ENCODE results near the gene STRN4. TPM values are rescaled to one million over a fixed set of nuclear protein-coding genes. Genes with fewer than 3 reads are reported as not detected.

Gene STRN4, protein sequence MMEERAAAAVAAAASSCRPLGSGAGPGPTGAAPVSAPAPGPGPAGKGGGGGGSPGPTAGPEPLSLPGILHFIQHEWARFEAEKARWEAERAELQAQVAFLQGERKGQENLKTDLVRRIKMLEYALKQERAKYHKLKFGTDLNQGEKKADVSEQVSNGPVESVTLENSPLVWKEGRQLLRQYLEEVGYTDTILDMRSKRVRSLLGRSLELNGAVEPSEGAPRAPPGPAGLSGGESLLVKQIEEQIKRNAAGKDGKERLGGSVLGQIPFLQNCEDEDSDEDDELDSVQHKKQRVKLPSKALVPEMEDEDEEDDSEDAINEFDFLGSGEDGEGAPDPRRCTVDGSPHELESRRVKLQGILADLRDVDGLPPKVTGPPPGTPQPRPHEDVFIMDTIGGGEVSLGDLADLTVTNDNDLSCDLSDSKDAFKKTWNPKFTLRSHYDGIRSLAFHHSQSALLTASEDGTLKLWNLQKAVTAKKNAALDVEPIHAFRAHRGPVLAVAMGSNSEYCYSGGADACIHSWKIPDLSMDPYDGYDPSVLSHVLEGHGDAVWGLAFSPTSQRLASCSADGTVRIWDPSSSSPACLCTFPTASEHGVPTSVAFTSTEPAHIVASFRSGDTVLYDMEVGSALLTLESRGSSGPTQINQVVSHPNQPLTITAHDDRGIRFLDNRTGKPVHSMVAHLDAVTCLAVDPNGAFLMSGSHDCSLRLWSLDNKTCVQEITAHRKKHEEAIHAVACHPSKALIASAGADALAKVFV
- 101 and 107 TPM in 2 replicates for total RNA-seq

GRCh38 chr19:46746281-46747057 lies at the start of gene STRN4:
TSS of gene STRN4 (minus strand) at chr19:46746450. CDS start at chr19:46746430, 20 bp downstream.
- intact Hi-C loops (cut with micrococcal nuclease): loop anchor here (5.0 kb wide), 1 partner anchor 34 kb away; no protein-coding TSS in a partner anchor
- Mint-ChIP-seq H3K9me3 (no peaks in the 10 kb centered on the region), H3K4me3 (peak within 1 kb of the TSS; percentile 93), H3K27ac (peak within 1 kb of the TSS; percentile 91), H3K4me1 (peaks cover 34% of the 10 kb centered on the region), H3K36me3 (ENCODE audit: low read depth) (peaks cover 12% of the 10 kb centered on the region), H3K27me3 (no peaks in the 10 kb centered on the region)
- peak; percentile 87 for DNase-seq

- no peaks in the 10 kb centered on the region for H3K27me3 Mint-ChIP-seq
- peaks cover 4% of the 10 kb centered on the region for H3K36me3 Mint-ChIP-seq (ENCODE audit: low read depth)
- H3K4me1 Mint-ChIP-seq: peaks cover 28% of the 10 kb centered on the region
- H3K4me3 Mint-ChIP-seq: peak overlapping the region; percentile 57
- intact Hi-C loops (cut with micrococcal nuclease): no loop called here
- DNase-seq: peak; percentile 87
- H3K27ac Mint-ChIP-seq: peak overlapping the region; percentile 56
- H3K9me3 Mint-ChIP-seq: no peaks in the 10 kb centered on the region
These were observed 45.7 kb upstream of the STRN4 start for GRCh38 chr19:46791944-46792343.

DNA sequence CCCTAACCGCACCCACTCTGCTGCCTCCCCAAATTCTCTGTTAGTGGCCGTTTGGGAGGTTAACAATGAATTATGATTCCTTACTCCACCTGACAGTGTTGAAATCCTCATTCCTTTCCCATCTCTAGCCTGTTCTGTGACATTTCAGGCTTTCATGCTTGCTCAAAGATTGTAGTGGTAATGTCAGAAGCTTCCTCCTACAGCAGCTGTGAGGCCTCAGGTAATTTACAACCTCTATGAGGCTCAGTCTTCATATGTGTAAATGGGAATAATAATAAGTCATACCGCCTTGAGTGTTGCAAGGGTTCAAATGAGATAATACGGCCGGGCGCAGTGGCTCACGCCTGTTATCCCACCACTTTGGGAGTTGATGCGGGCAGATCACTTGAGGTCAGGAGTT lies 43.1 kb upstream of the STRN4 start:
- DNase-seq: no peak
- Mint-ChIP-seq H3K27me3 (no peaks in the 10 kb centered on the region), H3K9me3 (no peaks in the 10 kb centered on the region), H3K27ac (no peak overlapping the region), H3K36me3 (ENCODE audit: low read depth) (peaks cover 30% of the 10 kb centered on the region), H3K4me3 (no peak overlapping the region), H3K4me1 (peaks cover 44% of the 10 kb centered on the region)
- intact Hi-C loops (cut with micrococcal nuclease): loop anchor here (5.0 to 10.0 kb wide), 3 partner anchors 165 to 485 kb away; partner anchors contain the start of genes INAFM1 and ZC3H4

- no peaks in the 10 kb centered on the region for H3K9me3 Mint-ChIP-seq
- H3K27me3 Mint-ChIP-seq: no peaks in the 10 kb centered on the region
- peaks cover 34% of the 10 kb centered on the region for H3K36me3 Mint-ChIP-seq (ENCODE audit: low read depth)
- peaks cover 49% of the 10 kb centered on the region for H3K4me1 Mint-ChIP-seq
- peak overlapping the region; percentile 25 for H3K27ac Mint-ChIP-seq
- intact Hi-C loops (cut with micrococcal nuclease): loop anchor here (5.0 to 10.0 kb wide), 3 partner anchors 166 to 486 kb away; partner anchors contain the start of genes INAFM1 and ZC3H4
- DNase-seq: no peak
- H3K4me3 Mint-ChIP-seq: peak overlapping the region; percentile 94
These were observed 42.7 kb upstream of the STRN4 start for GRCh38 chr19:46788968-46789338.

GRCh38 chr19:46788262-46788967 lies 42.2 kb upstream of the STRN4 start, which contains the start of gene SLC1A5:
TSS of gene SLC1A5 (minus strand) at chr19:46788594. CDS start at chr19:46787965, 629 bp downstream.
- H3K9me3 Mint-ChIP-seq: no peaks in the 10 kb centered on the region
- no peaks in the 10 kb centered on the region for H3K27me3 Mint-ChIP-seq
- peak; percentile 99 for DNase-seq
- H3K4me3 Mint-ChIP-seq: peak within 1 kb of the TSS; percentile 94
- peaks cover 39% of the 10 kb centered on the region for H3K36me3 Mint-ChIP-seq (ENCODE audit: low read depth)
- H3K27ac Mint-ChIP-seq: peak within 1 kb of the TSS; percentile 93
- intact Hi-C loops (cut with micrococcal nuclease): loop anchor here (5.0 to 10.0 kb wide), 3 partner anchors 166 to 486 kb away; partner anchors contain the start of genes INAFM1 and ZC3H4
- peaks cover 54% of the 10 kb centered on the region for H3K4me1 Mint-ChIP-seq

DNA sequence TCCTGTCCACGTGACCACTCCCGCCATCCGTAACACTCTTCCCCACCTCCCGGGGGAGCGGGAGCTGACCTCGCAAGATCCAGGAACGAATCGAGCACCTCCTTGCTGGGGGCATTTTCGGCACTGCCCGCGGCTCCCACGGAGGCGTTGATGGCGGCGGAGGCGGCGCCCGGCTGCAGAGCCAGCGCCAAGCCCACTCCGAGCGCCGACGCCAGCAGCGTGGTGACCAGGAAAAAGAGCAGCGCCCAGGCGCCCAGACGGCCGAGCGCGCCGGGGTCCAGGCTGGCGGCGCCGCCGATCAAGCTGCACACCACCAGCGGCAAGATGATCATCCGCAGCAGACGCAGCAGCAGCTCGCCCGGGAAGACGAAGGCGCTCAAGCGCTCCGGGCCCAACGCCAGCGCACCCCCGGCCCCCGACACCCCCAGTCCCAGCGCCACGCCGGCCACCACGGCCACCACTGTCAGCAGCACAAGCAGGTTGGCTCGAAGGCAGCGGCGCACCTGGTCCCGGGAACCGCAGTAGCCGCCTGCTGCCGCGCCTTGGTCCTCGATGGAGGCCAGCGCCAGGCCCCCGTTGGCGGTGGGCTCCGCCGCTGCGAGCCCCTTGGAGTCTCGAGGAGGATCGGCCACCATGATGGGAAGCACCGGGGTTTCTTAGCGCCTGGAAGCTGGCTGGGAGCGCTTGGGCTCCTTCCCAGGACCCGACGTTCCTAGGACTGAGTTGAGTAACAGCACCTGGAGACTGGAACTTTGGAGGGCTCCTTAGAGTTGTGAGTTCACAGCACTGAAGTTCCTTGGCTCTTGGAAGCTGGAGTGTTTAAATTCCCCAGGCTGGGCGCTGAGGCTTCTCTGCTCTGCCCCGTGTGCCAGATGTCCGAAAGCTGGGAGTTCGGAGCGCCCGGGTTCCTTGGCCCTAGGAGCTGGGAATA lies 41.3 kb upstream of the STRN4 start:
- H3K4me1 Mint-ChIP-seq: peaks cover 58% of the 10 kb centered on the region
- peak overlapping the region; percentile 94 for H3K4me3 Mint-ChIP-seq
- H3K36me3 Mint-ChIP-seq (ENCODE audit: low read depth): peaks cover 46% of the 10 kb centered on the region
- H3K27ac Mint-ChIP-seq: peak overlapping the region; percentile 93
- intact Hi-C loops (cut with micrococcal nuclease): loop anchor here (2.0 to 10.0 kb wide), 6 partner anchors 33 to 487 kb away; partner anchors contain the start of genes INAFM1 and ZC3H4
- H3K9me3 Mint-ChIP-seq: no peaks in the 10 kb centered on the region
- H3K27me3 Mint-ChIP-seq: no peaks in the 10 kb centered on the region
- DNase-seq: peak; percentile 82

- Mint-ChIP-seq H3K9me3 (no peaks in the 10 kb centered on the region), H3K27me3 (no peaks in the 10 kb centered on the region), H3K36me3 (ENCODE audit: low read depth) (peaks cover 52% of the 10 kb centered on the region), H3K27ac (peak overlapping the region; percentile 93), H3K4me3 (peak overlapping the region; percentile 94), H3K4me1 (peaks cover 55% of the 10 kb centered on the region)
- intact Hi-C loops (cut with micrococcal nuclease): loop anchor here (2.0 to 10.0 kb wide), 6 partner anchors 34 to 488 kb away; partner anchors contain the start of genes INAFM1 and ZC3H4
- DNase-seq: no peak
These were observed 40.7 kb upstream of the STRN4 start for GRCh38 chr19:46787040-46787330.

- intact Hi-C loops (cut with micrococcal nuclease): loop anchor here (1.0 to 10.0 kb wide), 7 partner anchors 34 to 488 kb away; partner anchors contain the start of genes INAFM1 and ZC3H4
- peak; percentile 93 for DNase-seq
- H3K36me3 Mint-ChIP-seq (ENCODE audit: low read depth): peaks cover 58% of the 10 kb centered on the region
- no peaks in the 10 kb centered on the region for H3K9me3 Mint-ChIP-seq
- H3K4me3 Mint-ChIP-seq: peak overlapping the region; percentile 94
- no peaks in the 10 kb centered on the region for H3K27me3 Mint-ChIP-seq
- peak overlapping the region; percentile 93 for H3K27ac Mint-ChIP-seq
- H3K4me1 Mint-ChIP-seq: peaks cover 49% of the 10 kb centered on the region
These were observed 40.2 kb upstream of the STRN4 start for GRCh38 chr19:46786236-46787039.

- intact Hi-C loops (cut with micrococcal nuclease): loop anchor here (1.0 to 10.0 kb wide), 7 partner anchors 35 to 489 kb away; partner anchors contain the start of genes INAFM1 and ZC3H4
- no peak for DNase-seq
- H3K27me3 Mint-ChIP-seq: no peaks in the 10 kb centered on the region
- peak overlapping the region; percentile 94 for H3K4me3 Mint-ChIP-seq
- peak overlapping the region; percentile 93 for H3K27ac Mint-ChIP-seq
- H3K36me3 Mint-ChIP-seq (ENCODE audit: low read depth): peaks cover 61% of the 10 kb centered on the region
- peaks cover 46% of the 10 kb centered on the region for H3K4me1 Mint-ChIP-seq
- H3K9me3 Mint-ChIP-seq: no peaks in the 10 kb centered on the region
These were observed 39.7 kb upstream of the STRN4 start for GRCh38 chr19:46785980-46786235.

- Mint-ChIP-seq H3K4me3 (peak overlapping the region; percentile 94), H3K9me3 (no peaks in the 10 kb centered on the region), H3K4me1 (peaks cover 46% of the 10 kb centered on the region), H3K27me3 (no peaks in the 10 kb centered on the region), H3K36me3 (ENCODE audit: low read depth) (peaks cover 62% of the 10 kb centered on the region), H3K27ac (peak overlapping the region; percentile 93)
- intact Hi-C loops (cut with micrococcal nuclease): loop anchor here (5.0 to 10.0 kb wide), 3 partner anchors 169 to 489 kb away; partner anchors contain the start of genes INAFM1 and ZC3H4
- DNase-seq: peak; percentile 62
These were observed 39.1 kb upstream of the STRN4 start for GRCh38 chr19:46785054-46785979.

All from activated CD4-positive, alpha-beta T cell treated with anti-CD3 and anti-CD28 coated beads, Interleukin-2, amount 10 ng/mL, durations not matched to agents 24 days and 14 days (primary cell).